ENCODE measurements around the gene PAX5. TPM values are rescaled to one million over a fixed set of nuclear protein-coding genes. Genes with fewer than 3 reads are reported as not detected.

PAX5 gene
- total RNA-seq, 2 donors from 2014 or later: 0.52 TPM; not detected in 1

GRCh38 chr9:36802201-36802920, 231.7 kb downstream of the PAX5 start:
- ATAC-seq: no peak
- WGBS, 2 donors: 31 to 33% methylated on average over 15 of the region's 15 CpGs
- TF ChIP-seq CTCF (IDR thresholded peaks at IDR 0.05) (no peak), POLR2A (IDR thresholded peaks at IDR 0.05) (no peak)
- Histone ChIP-seq H3K4me3 (no peak overlapping the region), H3K9me3 (no peaks in the 10 kb centered on the region), H3K27ac (no peak overlapping the region), H3K36me3 (replicated peaks in 1 of 2; ENCODE audit: insufficient read depth in 1 of 2, low read depth in 2 of 2) (no peaks in the 10 kb centered on the region), H3K27me3 (no peaks in the 10 kb centered on the region), H3K4me1 (no peaks in the 10 kb centered on the region)
- intact Hi-C loops (cut with DNase I): no loop called here
- DNase-seq: no peak

- TF ChIP-seq CTCF (IDR thresholded peaks at IDR 0.05) (no peak), POLR2A (IDR thresholded peaks at IDR 0.05) (no peak)
- Histone ChIP-seq H3K27ac (no peak overlapping the region), H3K27me3 (no peaks in the 10 kb centered on the region), H3K9me3 (no peaks in the 10 kb centered on the region), H3K4me3 (no peak overlapping the region), H3K36me3 (replicated peaks in 1 of 2; ENCODE audit: insufficient read depth in 1 of 2, low read depth in 2 of 2) (no peaks in the 10 kb centered on the region), H3K4me1 (no peaks in the 10 kb centered on the region)
- DNase-seq (no peak), ATAC-seq (no peak)
- intact Hi-C loops (cut with DNase I): no loop called here
- WGBS, 2 donors: 49 to 67% methylated on average over 3 of the region's 3 CpGs
Measured at GRCh38 chr9:36800455-36800854, 233.6 kb downstream of the PAX5 start.

GRCh38 chr9:36798350-36799065, 235.6 kb downstream of the PAX5 start:
- DNase-seq (no peak), ATAC-seq (no peak)
- H3K9me3 ChIP-seq: peaks cover 0 to 3% (median 0%) of the 10 kb centered on the region in 3 donors
- H3K36me3 ChIP-seq (replicated peaks in 1 of 2; ENCODE audit: insufficient read depth in 1 of 2, low read depth in 2 of 2): no peaks in the 10 kb centered on the region
- intact Hi-C loops (cut with DNase I): no loop called here
- no peaks in the 10 kb centered on the region for H3K4me1 ChIP-seq
- no peaks in the 10 kb centered on the region for H3K27me3 ChIP-seq
- 67 to 68% methylated on average over 6 of the region's 6 CpGs for WGBS, 2 donors
- TF ChIP-seq CTCF (IDR thresholded peaks at IDR 0.05) (no peak), POLR2A (IDR thresholded peaks at IDR 0.05) (no peak)
- H3K27ac ChIP-seq: no peak overlapping the region
- no peak overlapping the region for H3K4me3 ChIP-seq

- TF ChIP-seq POLR2A (IDR thresholded peaks at IDR 0.05) (no peak), CTCF (IDR thresholded peaks at IDR 0.05) (no peak)
- no peak for DNase-seq
- no peaks in the 10 kb centered on the region for H3K36me3 ChIP-seq (replicated peaks in 1 of 2; ENCODE audit: insufficient read depth in 1 of 2, low read depth in 2 of 2)
- intact Hi-C loops (cut with DNase I): no loop called here
- H3K27me3 ChIP-seq: no peaks in the 10 kb centered on the region
- H3K27ac ChIP-seq: no peak overlapping the region
- H3K4me3 ChIP-seq: no peak overlapping the region
- no peak for ATAC-seq
- H3K9me3 ChIP-seq: peaks cover 0 to 7% (median 0%) of the 10 kb centered on the region in 3 donors
- WGBS, 2 donors: 73% methylated on average over 17 of the region's 17 CpGs
- H3K4me1 ChIP-seq: no peaks in the 10 kb centered on the region
Measured at GRCh38 chr9:36797471-36798220, 236.4 kb downstream of the PAX5 start.
